HCT116 (cell line): ENCODE measurements around the gene LAMB4.

Experiments
- POLR2AphosphoS5 ChIP-seq: IDR thresholded peaks from 2 replicates; pipeline ENCODE4 v1.6.1; 2011; ENCODE audit warnings: mild to moderate bottlenecking, low read depth, low read length, moderate library complexity
- RAD21 ChIP-seq: IDR thresholded peaks from 2 replicates; pipeline ENCODE4 v1.6.1; 2012; ENCODE audit warnings: low read depth, mild to moderate bottlenecking
- TCF7L2 ChIP-seq: IDR thresholded peaks from 2 replicates; pipeline ENCODE4 v1.7.0; 2011; ENCODE audit warnings: borderline replicate concordance, inconsistent platforms; ENCODE audit not compliant: insufficient read depth, insufficient read length; ENCODE audit errors: extremely low read depth
- YY1 ChIP-seq: IDR thresholded peaks from 2 replicates; pipeline ENCODE4 v1.6.1; 2011; ENCODE audit warnings: low read length, low read depth, moderate library complexity, mild to moderate bottlenecking; ENCODE audit not compliant: insufficient replicate concordance; ENCODE audit errors: extremely low read depth
- TF ChIP-seq, protein P1 (sequence below), 3 experiments: fragments of 200-600 bp in 1 of 3; sonication (generic) in 1 of 3; IDR thresholded peaks in 2 of 3; conservative IDR thresholded peaks in 1 of 3; 2 replicates each; pipeline ENCODE4 v1.5.1; 2012 to 2017; ENCODE audit warnings: low read depth in 2 of 3, low read length in 2 of 3, antibody characterized with exemption in 1 of 3, borderline replicate concordance in 1 of 3, control low read depth in 1 of 3, mild to moderate bottlenecking in 1 of 3, mixed read lengths in 1 of 3, mixed run types in 1 of 3, moderate library complexity in 1 of 3; ENCODE audit not compliant: insufficient read depth in 1 of 3
- TF ChIP-seq, protein P2 (sequence below): IDR thresholded peaks from 2 replicates; pipeline ENCODE4 v1.6.1; 2011; ENCODE audit warnings: mild to moderate bottlenecking, low read length, moderate library complexity; ENCODE audit not compliant: insufficient replicate concordance; ENCODE audit errors: extremely low read depth
- TF ChIP-seq, protein P3 (sequence below): IDR thresholded peaks from 2 replicates; pipeline ENCODE4 v1.6.1; 2012
- TF ChIP-seq, protein P4 (sequence below): IDR thresholded peaks from 2 replicates; pipeline ENCODE4 v1.6.1; 2012; ENCODE audit warnings: low read depth

DNA sequence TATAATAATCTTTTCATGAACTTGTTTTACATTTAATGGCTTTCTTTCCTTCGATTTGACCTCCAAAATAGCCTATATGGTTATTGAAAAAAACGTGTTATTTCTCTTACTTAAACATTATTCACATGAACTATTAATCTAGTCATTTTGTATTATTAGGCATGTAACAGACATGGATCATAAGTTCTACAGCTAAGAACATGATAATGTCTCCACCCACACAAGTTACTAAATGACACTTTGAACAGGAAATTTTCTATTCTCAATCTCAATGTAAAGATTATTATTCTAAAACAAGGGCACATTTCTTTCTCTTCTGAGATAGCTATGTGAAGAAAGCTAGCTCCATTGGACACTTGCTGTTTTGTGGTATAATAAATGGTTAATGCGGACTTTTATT is 10.0 kb downstream of the LAMB4 start:
- no peak for TF ChIP-seq YY1
- no peak for TF ChIP-seq TCF7L2
- TF ChIP-seq, protein P1, sequence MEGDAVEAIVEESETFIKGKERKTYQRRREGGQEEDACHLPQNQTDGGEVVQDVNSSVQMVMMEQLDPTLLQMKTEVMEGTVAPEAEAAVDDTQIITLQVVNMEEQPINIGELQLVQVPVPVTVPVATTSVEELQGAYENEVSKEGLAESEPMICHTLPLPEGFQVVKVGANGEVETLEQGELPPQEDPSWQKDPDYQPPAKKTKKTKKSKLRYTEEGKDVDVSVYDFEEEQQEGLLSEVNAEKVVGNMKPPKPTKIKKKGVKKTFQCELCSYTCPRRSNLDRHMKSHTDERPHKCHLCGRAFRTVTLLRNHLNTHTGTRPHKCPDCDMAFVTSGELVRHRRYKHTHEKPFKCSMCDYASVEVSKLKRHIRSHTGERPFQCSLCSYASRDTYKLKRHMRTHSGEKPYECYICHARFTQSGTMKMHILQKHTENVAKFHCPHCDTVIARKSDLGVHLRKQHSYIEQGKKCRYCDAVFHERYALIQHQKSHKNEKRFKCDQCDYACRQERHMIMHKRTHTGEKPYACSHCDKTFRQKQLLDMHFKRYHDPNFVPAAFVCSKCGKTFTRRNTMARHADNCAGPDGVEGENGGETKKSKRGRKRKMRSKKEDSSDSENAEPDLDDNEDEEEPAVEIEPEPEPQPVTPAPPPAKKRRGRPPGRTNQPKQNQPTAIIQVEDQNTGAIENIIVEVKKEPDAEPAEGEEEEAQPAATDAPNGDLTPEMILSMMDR (IDR thresholded peaks at IDR 0.05 in 2 of 3, conservative IDR thresholded peaks at IDR 0.05 in 1 of 3; ENCODE audit: borderline replicate concordance in 1 of 3, insufficient read depth in 1 of 3, low read depth in 2 of 3, low read length in 2 of 3), result no peak
- TF ChIP-seq POLR2AphosphoS5, result no peak
- TF ChIP-seq, protein P2, sequence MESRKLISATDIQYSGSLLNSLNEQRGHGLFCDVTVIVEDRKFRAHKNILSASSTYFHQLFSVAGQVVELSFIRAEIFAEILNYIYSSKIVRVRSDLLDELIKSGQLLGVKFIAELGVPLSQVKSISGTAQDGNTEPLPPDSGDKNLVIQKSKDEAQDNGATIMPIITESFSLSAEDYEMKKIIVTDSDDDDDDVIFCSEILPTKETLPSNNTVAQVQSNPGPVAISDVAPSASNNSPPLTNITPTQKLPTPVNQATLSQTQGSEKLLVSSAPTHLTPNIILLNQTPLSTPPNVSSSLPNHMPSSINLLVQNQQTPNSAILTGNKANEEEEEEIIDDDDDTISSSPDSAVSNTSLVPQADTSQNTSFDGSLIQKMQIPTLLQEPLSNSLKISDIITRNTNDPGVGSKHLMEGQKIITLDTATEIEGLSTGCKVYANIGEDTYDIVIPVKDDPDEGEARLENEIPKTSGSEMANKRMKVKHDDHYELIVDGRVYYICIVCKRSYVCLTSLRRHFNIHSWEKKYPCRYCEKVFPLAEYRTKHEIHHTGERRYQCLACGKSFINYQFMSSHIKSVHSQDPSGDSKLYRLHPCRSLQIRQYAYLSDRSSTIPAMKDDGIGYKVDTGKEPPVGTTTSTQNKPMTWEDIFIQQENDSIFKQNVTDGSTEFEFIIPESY, result no peak
- TF ChIP-seq, protein P3, sequence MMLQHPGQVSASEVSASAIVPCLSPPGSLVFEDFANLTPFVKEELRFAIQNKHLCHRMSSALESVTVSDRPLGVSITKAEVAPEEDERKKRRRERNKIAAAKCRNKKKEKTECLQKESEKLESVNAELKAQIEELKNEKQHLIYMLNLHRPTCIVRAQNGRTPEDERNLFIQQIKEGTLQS, result no peak
- TF ChIP-seq RAD21, result no peak
- TF ChIP-seq, protein P4, sequence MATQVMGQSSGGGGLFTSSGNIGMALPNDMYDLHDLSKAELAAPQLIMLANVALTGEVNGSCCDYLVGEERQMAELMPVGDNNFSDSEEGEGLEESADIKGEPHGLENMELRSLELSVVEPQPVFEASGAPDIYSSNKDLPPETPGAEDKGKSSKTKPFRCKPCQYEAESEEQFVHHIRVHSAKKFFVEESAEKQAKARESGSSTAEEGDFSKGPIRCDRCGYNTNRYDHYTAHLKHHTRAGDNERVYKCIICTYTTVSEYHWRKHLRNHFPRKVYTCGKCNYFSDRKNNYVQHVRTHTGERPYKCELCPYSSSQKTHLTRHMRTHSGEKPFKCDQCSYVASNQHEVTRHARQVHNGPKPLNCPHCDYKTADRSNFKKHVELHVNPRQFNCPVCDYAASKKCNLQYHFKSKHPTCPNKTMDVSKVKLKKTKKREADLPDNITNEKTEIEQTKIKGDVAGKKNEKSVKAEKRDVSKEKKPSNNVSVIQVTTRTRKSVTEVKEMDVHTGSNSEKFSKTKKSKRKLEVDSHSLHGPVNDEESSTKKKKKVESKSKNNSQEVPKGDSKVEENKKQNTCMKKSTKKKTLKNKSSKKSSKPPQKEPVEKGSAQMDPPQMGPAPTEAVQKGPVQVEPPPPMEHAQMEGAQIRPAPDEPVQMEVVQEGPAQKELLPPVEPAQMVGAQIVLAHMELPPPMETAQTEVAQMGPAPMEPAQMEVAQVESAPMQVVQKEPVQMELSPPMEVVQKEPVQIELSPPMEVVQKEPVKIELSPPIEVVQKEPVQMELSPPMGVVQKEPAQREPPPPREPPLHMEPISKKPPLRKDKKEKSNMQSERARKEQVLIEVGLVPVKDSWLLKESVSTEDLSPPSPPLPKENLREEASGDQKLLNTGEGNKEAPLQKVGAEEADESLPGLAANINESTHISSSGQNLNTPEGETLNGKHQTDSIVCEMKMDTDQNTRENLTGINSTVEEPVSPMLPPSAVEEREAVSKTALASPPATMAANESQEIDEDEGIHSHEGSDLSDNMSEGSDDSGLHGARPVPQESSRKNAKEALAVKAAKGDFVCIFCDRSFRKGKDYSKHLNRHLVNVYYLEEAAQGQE, result no peak
